ENCODE results near the gene TARDBP.
A peak's percentile ranks its signal among the peaks of the same experiment; 100 is the strongest.
"Not testable (repeated sequence)": the region's sequence is repeated elsewhere in the genome, so short reads cannot be mapped to it uniquely, and the experiment has no call there.

TARDBP gene

DNA sequence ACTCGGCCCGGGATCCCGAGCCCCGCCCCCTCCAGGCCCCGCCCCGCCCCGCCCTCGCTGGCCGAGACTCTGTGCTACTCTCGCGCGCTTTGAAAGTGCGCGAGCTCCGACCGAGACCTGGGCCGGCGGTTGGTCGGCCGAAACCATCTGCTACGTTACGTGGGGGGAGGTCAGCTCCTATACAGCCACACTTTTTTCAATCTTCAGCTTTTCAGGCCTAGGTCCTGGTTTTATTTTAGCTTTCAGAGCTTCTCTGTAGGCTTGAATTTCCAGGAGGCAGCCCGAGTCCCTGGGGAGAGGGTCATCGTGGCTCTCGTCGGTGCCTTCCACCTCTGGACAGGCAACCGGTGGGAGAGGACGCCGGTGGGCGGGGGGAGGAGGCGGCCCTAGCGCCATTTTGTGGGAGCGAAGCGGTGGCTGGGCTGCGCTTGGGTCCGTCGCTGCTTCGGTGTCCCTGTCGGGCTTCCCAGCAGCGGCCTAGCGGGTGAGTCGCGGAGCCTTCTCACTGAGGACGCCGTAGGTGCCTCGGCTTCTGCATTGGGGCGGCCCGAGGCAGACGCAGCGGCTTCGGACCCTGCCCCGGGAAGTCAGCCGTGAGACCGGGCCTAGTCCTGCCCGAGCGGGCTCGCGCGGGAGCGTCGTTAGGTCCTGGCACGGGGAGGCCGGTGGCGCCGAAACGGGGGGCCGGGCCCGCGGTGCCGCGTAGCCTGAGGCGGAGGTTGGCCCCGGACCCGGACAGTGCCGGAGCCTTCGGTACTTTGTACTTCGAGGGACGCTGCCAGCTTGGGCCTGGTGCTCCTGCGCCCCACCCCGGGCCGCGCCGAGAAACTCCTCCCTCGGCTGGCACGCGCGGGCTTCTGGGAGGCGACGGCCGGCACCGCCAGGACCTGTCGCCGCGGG, at the start of gene TARDBP:
TSS of gene TARDBP (plus strand) at position 395 of the 900 bp plus-strand sequence. CDS start 1,074 bp downstream, outside the sequence.
- peak; percentile 93 for DNase-seq

DNA sequence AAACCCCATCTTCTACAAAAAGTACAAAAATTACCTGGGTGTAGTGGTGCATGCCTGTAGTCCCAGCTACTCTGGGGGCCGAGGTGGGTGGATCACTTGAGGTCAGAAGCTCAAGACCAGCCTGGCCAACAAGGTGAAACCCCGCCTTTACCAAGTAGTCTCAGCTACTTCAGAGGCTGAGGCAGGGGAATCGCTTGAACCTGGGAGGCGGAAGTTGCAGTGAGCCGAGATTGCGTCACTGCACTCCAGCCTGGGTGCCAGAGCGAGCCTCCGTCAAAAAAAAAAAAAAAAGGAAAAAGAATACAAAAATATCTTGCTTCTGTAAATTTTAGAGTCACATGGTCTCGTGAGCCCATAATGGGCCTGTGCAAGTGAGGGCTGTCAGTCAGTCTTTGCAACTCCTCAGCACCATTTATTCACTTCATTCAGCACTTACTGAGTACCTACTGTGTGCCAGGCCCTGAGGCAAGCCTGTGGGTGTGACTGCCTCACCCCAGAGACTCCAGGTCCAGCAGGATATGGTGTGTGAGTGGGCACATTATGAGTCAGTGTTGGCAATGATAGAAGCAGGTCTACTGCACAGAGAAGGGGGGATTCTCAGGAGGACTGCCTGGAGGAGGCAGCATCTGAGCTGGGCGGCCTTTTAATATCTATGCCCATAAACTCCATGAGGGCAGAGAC, 46.8 kb upstream of the TARDBP start:
- no peak for DNase-seq

DNA sequence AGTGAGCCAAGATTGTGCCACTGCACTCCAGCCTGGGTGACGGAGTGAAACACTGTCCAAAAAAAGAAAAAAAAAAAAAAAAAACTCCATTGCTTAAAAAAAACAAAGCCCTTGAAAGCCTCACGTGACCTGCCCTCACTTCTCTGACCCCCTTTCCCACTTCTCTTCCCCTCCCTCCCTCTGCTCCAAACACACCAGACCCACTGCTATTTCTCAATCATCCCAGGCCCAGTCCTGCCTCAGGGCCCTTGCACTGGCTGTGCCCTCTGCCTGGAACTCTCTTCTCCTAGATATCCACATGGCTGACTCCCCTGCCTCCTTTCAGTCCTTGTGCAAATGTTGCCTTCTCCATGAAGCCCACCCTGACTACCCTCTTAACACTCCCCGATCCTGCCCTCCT, 45.4 kb upstream of the TARDBP start:
- no peak for DNase-seq

DNA sequence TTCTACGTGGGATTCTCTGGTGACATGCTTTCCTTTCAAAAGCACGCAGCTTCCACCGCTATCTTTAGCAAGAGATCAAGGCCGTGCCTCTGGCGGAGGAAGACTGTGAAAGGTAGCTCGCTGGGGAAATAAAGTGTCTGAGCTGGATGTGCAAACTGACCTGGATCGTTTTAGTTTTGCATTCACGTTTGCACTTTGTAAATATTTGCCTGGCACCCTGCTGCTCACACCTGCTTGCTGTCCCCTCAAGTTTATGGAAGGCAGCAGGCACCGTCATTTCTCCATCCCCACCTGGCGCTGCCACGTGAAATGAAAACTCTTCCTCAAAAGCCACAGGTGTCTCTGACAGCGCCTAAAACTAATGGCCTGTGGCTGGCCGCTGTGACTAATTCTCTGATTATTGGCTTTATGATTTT, 44.0 kb upstream of the TARDBP start:
- peak; percentile 94 for DNase-seq

DNA sequence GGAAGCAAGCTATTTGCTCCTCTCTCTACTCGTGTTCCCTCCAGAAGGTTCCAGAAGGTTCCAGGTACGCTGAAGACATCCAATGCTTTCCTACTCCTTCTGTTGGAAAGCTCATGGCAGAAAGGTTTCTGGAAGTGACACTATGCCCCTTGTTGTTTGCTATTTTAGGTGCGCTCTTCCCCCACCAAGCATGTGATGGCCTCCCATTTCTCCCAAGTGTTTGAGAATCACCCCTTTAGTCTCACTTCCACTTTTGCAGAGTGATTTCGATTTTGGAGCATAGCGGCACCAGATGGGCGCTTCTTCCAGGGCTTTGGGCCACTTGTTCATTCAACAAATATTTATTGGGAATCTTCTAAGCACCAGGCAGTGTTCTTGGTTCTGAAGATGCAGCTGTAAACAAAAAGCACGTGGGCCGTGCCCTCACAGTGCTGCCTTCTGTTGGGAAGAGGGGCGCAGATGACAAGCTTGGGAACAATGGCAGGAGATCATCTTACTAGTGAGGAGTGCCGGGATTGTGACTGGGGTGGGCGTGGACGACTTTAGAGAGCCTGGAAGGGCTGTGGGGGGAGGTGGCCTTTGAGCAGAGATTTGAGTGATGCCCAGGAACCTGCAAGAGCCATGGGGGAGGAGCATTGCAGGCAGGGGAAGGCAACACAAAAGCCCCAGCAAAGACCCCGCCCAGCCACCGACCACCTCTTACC, 43.0 kb upstream of the TARDBP start:
- no peak for DNase-seq

DNA sequence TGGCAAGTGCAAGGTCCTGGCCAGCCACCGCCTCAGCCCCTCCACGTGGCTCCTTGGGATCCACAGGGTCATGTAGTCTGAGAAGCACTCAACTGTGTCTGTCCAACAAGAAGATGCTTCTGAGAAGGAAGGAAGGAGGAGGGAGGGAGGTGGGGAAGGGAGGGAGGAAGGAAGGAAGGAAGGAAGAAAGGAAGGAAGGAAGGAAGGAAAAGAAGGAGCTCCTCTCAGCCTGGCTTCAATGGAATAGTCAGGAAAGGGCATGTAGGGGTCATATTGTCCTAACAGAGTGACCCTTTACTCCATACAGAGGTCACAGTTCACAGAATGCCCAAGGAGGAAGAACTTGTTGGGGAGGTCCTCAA, 42.5 kb upstream of the TARDBP start:
- no peak for DNase-seq

DNA sequence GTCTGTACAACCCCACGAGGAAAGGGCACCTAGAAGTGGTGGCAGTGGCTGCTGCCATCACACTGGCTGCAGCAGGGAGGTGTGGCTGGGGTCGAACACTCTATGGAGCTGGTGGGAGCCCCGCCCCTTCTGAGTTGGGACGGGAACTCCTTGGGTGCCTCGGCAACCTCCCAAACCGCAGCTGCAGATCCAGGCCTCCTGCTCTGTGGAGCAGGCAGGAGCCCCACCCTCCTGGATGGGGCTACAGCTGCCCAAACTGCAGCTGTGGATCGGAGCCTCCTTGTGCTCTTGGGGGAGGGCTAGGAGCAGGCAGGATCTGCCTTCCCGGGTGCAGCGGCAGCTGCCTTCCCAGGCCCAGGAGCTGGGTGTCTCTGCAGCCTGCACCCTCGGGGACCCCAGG, 38.9 kb upstream of the TARDBP start:
- no peak for DNase-seq

DNA sequence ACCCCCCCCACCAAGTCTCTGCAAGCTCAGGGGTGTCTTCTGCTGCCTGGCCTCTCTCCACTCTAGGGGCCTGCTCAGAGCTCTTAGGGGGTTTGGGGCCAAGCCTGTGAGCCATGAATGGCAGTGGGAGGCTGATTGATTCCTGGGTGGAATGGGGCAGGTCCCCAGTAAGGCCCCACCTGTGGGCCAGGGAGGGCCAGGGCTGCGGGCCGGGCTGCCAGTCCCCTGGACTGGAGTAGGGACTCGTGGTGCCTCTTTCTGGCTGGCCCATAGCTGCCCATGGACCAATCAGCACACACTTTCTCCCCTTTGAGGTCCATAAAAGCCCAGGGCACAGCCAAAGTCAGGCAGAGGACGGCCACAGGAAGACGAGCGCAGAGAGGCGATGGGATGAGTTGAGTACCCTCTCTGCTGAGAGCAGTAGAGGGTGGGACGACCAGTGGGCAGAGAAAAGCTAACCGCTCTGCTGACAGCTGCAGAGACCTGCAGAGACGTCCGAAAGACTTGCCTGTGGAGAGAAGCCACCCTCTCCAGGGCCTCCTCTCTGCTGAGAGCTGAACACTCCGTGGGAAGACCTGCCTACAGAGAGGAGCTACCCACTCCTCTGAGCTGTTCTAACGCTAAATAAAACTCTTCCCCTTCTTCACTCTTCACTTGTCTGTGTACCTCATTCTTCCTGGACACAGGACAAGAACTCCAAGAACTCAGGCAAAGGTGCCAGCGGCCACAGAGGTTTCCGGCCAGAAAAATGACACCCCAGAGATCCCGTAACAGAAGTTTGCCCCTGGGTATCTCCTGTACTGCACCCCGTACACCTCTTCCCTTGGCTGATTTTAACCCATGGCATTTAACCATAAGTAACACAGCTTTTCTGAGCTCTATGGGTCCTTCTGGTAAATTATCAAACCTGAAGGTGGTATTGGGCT, 38.2 kb upstream of the TARDBP start:
- DNase-seq: no peak

DNA sequence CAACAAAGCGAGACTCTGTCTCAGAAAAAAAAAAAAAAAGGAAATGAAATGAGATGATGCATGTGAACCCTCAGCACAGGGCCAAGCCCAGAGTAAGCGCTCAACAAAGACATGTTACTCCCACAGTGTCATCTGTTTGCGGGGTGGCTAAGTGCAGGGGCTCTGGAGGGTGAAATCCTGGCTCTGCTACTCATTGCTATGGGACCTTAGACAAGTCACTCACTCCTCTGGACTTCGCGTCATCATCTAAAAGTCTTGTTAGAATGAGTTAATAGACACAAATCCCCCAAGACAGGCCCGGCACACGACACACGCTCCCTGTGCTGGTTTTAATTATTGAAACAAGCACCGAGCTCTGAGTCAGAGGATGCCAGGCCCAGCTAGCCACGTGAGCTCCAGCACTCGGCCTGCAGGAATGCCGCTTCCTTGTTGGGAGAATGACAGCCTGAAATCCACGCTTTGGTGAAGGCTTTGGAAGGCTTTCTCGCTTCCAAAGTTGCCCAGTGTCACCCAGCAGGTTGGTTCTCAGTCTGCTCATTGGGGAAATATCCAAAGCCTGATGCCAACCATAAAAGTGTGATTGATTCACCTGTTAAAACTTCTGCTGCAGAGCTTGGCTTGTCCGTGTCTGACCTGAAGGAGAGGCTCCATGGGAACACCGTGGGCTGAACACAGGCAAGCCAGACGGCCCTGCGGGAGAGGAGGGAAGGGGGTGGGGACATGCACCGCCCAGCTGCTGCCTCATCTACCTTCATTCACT, 36.7 kb upstream of the TARDBP start:
- no peak for DNase-seq

DNA sequence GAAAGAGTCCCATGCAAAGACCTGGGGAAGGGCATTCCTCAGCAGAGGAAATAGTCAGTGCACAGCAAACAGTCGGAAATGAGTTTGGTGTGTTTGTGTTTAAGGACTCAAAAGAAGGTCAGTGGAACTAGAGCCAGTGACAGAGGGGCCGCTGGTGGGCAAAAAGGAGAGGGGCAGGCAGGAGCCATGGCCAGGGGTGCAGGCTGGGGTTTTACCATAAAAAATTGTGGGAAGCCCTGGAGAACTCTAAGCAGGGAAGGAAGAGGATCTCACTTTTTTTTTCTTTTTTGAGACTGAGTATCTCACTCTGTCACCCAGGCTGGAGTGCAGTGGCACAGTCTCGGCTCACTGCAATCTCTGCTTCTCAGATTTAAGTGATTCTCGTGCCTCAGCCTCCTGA, 33.7 kb upstream of the TARDBP start:
- no peak for DNase-seq

DNA sequence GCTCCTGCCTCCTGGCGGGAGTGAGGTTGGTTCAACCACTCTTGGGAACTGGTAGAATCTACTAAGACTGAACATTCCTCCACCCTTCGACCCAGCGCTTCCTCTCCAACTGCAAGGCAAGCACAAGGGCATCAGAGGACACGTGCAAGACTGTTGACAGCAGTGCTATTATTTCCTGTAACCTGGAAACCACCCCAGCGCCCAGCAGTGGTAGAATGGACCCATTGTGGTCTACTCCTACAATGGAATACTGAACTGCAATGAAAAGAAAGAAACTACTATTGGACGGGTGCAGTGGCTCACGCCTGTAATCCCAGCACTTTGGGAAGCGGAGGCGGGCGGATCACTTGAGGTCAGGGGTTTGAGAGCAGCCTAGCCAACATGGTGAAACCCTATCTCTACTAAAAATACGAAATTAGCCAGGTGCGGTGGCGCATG, 33.0 kb upstream of the TARDBP start:
- DNase-seq: no peak

DNA sequence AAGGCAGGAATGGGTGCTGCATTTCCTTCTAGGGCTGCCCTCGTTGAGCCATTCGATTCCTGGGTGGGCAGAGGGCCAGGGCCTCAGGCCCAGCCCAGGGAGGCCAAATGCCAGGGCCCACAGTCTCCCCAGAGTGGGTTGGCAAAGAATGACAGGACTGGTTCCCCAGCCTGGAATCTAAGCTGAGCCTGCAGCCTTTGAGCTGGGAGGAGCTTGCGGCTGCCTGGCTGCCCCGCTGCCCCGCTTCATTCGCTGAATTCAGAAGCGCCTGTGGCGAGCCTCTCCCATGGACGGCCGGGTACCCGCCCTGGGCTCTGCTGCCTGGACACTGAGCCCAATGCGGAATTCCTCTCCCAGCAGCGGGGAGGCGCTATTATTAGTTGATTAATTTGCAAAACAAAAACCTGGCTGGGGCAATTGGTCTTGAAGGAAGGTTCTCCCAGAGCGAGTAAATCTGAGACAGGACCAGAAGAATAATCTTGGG, 32.3 kb upstream of the TARDBP start:
- no peak for DNase-seq

DNA sequence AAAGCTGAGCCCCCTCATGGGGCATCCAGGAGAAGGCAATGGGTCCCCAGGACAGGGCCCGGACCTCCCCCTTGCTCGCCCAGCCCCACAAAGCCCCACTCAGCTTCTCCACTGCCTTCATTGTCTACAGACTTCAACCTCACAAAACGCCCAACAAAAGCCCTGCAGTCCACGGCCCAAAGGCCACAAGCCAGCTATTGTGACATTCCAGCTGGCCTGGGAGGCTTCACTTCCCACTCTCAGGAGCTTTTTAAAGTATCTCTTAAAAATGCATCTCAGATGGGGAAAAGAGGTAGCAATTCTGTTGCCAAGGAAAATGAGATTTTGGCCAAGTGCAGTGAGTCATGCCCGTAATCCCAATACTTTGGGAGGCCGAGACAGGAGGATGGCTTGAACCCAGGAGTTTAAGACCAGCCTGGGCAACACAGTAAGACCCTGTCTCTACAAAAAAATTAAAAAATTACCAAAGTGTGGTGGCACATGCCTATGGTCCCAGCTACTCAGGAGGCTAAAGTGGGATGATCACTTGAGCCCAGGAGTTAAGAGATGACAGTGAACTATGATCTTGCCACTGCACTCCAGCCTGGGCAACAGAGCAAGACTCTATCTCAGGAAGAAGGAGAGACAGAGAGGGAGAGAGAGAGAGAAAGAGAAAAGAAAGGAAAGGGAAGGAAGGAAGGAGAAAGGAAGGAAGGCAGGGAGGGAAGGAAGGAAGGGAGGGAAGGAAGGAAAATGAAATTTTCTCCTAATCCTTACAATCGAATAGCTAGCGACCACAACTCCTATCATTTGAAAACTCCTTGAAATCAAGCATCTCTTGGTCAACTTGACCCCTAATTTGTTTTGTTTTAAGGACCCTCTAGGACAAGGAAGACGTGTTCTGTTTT, 31.4 kb upstream of the TARDBP start:
- no peak for DNase-seq

DNA sequence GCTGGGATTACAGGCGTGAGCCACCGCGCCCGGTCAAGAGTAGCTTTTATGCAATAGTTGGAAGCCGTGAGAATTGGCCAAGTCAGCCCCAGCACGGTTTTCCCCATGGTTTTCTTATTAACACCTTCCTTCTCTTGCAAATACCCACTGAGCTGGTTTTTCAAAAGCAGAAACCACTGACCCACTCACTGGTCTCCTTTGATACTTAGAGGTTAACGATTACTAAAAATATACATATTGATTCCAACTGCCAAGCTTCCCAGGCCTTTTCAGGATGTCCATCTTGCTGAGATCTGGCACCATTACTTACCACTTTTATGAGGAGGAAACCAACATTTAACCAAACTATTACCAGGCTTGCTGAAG, 25.9 kb upstream of the TARDBP start:
- no peak for DNase-seq

DNA sequence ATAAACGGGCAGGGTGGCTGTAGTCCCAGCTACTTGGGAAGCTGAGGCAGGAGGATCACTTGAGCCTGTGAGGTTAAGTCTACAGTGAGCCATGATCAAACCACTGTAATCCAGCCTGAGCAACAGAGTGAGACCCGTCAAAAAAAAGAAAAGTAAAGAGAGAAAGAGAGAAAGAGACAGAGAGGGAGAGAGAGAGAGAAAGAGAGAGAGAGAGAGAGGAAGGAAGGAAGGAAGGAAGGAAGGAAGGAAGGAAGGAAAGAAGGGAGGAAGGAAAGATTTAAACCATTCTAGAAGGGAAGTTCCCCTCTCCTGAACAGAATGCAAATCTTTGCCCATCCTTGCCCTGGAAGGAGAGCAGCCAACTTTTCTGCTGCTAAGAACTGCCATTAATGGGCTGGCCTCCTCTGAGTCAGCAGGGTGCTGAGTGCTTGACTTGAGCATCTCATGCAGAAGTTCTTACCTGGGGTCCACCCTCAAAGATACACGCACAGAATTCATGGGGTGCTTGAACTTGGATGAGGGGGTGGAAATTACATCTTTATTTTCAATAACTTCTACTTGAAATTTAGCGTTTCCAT, 24.5 kb upstream of the TARDBP start:
- DNase-seq: no peak

DNA sequence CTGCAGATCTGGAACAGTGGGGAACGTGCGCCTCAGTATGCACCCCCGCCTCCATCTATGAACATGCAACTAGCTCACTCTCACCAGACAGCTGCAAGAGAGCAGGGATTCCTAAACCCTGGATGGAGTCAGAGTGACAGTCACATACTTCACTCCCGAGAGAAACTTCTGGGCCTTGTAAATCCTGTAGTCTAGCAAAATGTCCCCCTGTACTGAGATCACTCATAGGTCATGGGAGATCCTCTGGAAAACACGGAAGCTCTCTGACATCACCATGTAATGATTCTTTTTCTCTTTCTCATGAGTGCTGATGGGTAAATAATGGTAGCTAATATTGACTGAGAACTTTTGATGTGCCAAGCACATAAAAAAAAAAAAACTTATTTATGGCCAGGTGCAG, 23.4 kb upstream of the TARDBP start:
- DNase-seq: no peak

DNA sequence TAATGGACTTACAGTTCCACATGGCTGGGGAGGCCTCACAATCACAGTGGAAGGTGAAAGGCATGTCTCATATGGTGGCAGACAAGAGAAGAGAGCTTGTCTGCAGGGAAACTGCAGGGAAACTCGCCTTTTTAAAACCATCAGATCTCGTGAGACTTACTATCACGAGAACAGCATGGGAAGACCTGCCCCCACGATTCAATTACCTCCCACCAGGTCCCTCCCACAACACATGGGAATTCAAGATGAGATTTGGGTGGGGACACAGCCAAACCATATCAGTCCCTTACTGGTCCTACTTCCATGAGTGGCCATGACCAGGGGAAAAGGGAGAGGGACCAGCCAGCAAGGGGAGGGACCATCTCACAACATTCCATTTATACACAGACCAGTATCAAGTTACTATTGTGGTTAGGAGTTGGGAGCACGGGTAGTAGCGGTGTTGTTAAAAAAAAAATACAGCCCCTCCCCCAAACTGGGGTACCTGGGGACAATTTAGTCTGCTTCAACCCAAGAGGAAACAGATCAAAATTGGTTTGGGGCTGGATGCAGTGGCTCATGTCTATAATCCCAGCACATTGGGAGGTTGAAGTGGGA, 22.4 kb upstream of the TARDBP start:
- DNase-seq: not testable (repeated sequence)

DNA sequence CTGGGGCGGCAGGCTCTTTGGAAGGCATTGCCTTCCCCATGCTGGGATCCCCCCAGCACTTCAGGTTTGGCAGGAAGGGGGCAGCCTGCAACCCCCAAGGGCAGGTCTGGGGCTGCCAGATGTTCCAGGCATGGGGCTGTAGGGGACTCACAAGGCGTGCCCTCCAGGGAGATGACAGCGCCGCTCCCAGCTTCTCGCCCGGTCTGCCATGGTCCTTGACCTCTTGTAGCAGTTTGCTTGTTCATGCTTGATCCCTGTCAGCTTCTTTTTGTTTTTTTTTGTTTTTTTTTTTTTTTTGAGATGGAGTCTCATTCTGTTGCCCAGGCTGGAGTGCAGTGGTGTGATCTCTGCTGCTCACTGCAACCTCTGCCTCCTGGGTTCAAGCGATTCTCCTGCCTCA, 21.6 kb upstream of the TARDBP start:
- DNase-seq: no peak

DNA sequence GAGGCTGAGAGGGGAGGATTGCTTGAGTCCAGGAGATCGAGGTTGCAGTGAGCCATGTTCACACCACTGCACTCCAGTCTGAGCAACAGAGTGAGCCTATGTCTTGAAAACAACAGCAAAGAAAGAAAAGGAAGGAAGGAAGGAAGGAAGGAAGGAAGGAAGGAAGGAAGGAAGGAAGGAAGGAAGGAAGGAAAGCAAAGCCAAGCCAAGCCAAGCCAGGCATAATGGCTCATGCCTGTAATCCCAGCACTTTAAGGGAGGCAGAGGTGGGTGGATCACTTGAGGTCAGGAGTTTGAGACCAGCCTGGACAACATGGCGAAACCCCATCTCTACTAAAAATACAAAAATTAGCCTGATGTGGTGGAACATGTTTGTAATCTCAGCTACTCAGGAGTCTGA, 20.4 kb upstream of the TARDBP start:
- DNase-seq: not testable (repeated sequence)

DNA sequence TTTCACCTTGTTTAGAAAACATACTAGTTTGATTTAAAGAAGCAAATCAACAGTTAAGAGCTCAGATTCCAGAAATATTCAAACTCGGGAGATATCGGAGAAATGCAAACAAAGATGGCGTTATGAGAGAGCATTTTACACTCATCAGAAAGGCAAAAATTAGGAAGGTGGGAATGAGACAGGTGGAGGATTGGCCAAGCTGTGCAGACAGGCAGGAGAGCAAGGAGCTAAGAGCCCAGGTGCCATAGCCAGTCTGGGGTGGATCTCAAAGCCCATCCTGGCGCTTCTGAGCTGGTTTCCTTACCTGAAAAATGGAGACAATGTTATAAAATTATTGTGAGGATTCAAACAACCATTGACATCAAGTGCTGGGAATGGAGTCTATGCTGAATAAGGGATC, 19.6 kb upstream of the TARDBP start:
- DNase-seq: no peak

Measured in NCI-H1417 treated with DMSO at 0.1 percent for 48 hours (cell line).